ENCODE measurements around the gene VOPP1.

The VOPP1 gene

GRCh38 chr7:55537458-55537990 is 34.8 kb downstream of the VOPP1 start:
- Histone ChIP-seq H2AFZ (ENCODE audit: low read depth, low read length, severe bottlenecking) (no peak overlapping the region), H4K20me1 (ENCODE audit: low read depth, low read length) (peaks cover 31% of the 10 kb centered on the region; the same call in 1 of the 2 replicates), H3K27ac (ENCODE audit: low read depth, low read length) (no peak overlapping the region), H3K4me2 (ENCODE audit: low read depth, low read length, poor library complexity, severe bottlenecking) (no peak overlapping the region), H3K79me2 (ENCODE audit: insufficient read depth, low read length) (peaks cover 55% of the 10 kb centered on the region), H3K9ac (ENCODE audit: low read length) (no peak overlapping the region), H3F3A (ENCODE audit: insufficient read depth) (peaks cover 29% of the 10 kb centered on the region), H3K9me2 (replicated peaks; ENCODE audit: insufficient read depth, low read length) (no peaks in the 10 kb centered on the region), H3K27me3 (ENCODE audit: low read length) (no peaks in the 10 kb centered on the region), H3K9me3 (ENCODE audit: insufficient read depth, low read length) (no peaks in the 10 kb centered on the region), H3K36me3 (ENCODE audit: low read length) (no peaks in the 10 kb centered on the region), H3K4me3 (ENCODE audit: insufficient read depth, low read length, poor library complexity, severe bottlenecking) (no peak overlapping the region)
- TF ChIP-seq EZH2phosphoT487 (conservative IDR thresholded peaks at IDR 0.05; ENCODE audit: low read length) (no peak), CTCF (IDR thresholded peaks at IDR 0.05; ENCODE audit: insufficient read depth, low read length, poor library complexity, severe bottlenecking) (no peak)

- no peaks in the 10 kb centered on the region for H3K9me3 ChIP-seq (ENCODE audit: insufficient read depth, low read length)
- no peaks in the 10 kb centered on the region for H3K9me2 ChIP-seq (replicated peaks; ENCODE audit: insufficient read depth, low read length)
- H3K27me3 ChIP-seq (ENCODE audit: low read length): no peaks in the 10 kb centered on the region
- no peak for TF ChIP-seq EZH2phosphoT487 (conservative IDR thresholded peaks at IDR 0.05; ENCODE audit: low read length)
- no peak for TF ChIP-seq CTCF (IDR thresholded peaks at IDR 0.05; ENCODE audit: insufficient read depth, low read length, poor library complexity, severe bottlenecking)
- H3K4me2 ChIP-seq (ENCODE audit: low read depth, low read length, poor library complexity, severe bottlenecking): no peak overlapping the region
- H4K20me1 ChIP-seq (ENCODE audit: low read depth, low read length): peaks cover 32% of the 10 kb centered on the region
- H3F3A ChIP-seq (ENCODE audit: insufficient read depth): peaks cover 36% of the 10 kb centered on the region
- peaks cover 55% of the 10 kb centered on the region for H3K79me2 ChIP-seq (ENCODE audit: insufficient read depth, low read length)
- H3K36me3 ChIP-seq (ENCODE audit: low read length): no peaks in the 10 kb centered on the region
- no peak overlapping the region for H3K27ac ChIP-seq (ENCODE audit: low read depth, low read length)
- no peak overlapping the region for H2AFZ ChIP-seq (ENCODE audit: low read depth, low read length, severe bottlenecking)
- no peak overlapping the region for H3K9ac ChIP-seq (ENCODE audit: low read length)
- no peak overlapping the region for H3K4me3 ChIP-seq (ENCODE audit: insufficient read depth, low read length, poor library complexity, severe bottlenecking)
Observed at GRCh38 chr7:55536619-55537457, 35.5 kb downstream of the VOPP1 start.

GRCh38 chr7:55535617-55536016 is 36.7 kb downstream of the VOPP1 start:
- H2AFZ ChIP-seq (ENCODE audit: low read depth, low read length, severe bottlenecking): no peak overlapping the region
- H4K20me1 ChIP-seq (ENCODE audit: low read depth, low read length): peaks cover 25% of the 10 kb centered on the region
- H3K4me2 ChIP-seq (ENCODE audit: low read depth, low read length, poor library complexity, severe bottlenecking): peak overlapping the region; percentile 48
- H3K4me3 ChIP-seq (ENCODE audit: insufficient read depth, low read length, poor library complexity, severe bottlenecking): no peak overlapping the region
- peak overlapping the region; percentile 95 for H3K27ac ChIP-seq (ENCODE audit: low read depth, low read length)
- TF ChIP-seq CTCF (IDR thresholded peaks at IDR 0.05; ENCODE audit: insufficient read depth, low read length, poor library complexity, severe bottlenecking): no peak
- no peak for TF ChIP-seq EZH2phosphoT487 (conservative IDR thresholded peaks at IDR 0.05; ENCODE audit: low read length)
- H3F3A ChIP-seq (ENCODE audit: insufficient read depth): peaks cover 39% of the 10 kb centered on the region
- H3K9ac ChIP-seq (ENCODE audit: low read length): no peak overlapping the region
- H3K9me3 ChIP-seq (ENCODE audit: insufficient read depth, low read length): no peaks in the 10 kb centered on the region
- H3K36me3 ChIP-seq (ENCODE audit: low read length): no peaks in the 10 kb centered on the region
- H3K27me3 ChIP-seq (ENCODE audit: low read length): no peaks in the 10 kb centered on the region
- peaks cover 53% of the 10 kb centered on the region for H3K79me2 ChIP-seq (ENCODE audit: insufficient read depth, low read length)
- no peaks in the 10 kb centered on the region for H3K9me2 ChIP-seq (replicated peaks; ENCODE audit: insufficient read depth, low read length)
